ENCODE measurements around the gene THSD7B. TPM values are rescaled to one million over a fixed set of nuclear protein-coding genes. Genes with fewer than 3 reads are reported as not detected.

The THSD7B gene
- total and polyA plus RNA-seq, 2 of the 8 experiments (the other 6 are each of a cell fraction or from before 2014, with no cell fraction given), result 0.60 to 2.9 TPM

DNA sequence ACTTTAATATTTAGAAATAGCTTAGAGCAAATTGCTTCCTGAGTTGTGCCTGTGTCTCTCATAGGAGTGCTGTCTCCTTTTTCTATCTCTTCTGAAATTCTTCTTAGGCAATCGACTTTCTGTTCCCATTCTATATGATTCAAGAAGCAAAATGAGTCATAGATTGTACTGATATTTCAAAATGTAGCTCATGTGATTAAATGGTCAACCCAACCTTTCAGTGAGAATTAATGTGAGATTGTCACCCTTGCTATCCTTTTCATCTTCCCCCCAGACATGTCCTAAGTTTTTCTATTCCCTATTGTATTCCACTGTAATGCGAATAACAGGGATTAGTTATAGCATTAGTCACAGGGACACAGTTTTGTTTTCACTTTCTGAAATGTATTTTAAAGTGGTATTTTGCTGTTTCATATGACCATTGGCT lies 413.6 kb downstream of the THSD7B start (continued):
- TF ChIP-seq TAF7 (optimal IDR thresholded peaks at IDR 0.05; ENCODE audit: borderline replicate concordance, low read depth, low read length), result no peak
- TF ChIP-seq SAP30 (IDR thresholded peaks at IDR 0.05; ENCODE audit: insufficient read depth, insufficient replicate concordance, low read length), result no peak
